Activated T-cell treated with anti-CD3 and anti-CD28 coated beads, Interleukin-2, amount 50 U/mL, for 24 hours (primary cell): ENCODE results near the gene THSD4.

Source experiments
- DNase-seq: peaks from one replicate; pipeline ENCODE4 v3.0.0-alpha.2; 2020
- H3K27ac Mint-ChIP-seq: 2 replicates; pipeline ENCODE4 v1.8.0; 2020; ENCODE audit warnings: mild to moderate bottlenecking, mixed read lengths
- H3K27me3 Mint-ChIP-seq: 2 replicates; pipeline ENCODE4 v1.8.0; 2020; ENCODE audit warnings: mixed read lengths
- H3K36me3 Mint-ChIP-seq: 2 replicates; pipeline ENCODE4 v1.8.0; 2020; ENCODE audit warnings: low read depth, mixed read lengths
- H3K4me1 Mint-ChIP-seq: 2 replicates; pipeline ENCODE4 v1.8.0; 2020; ENCODE audit warnings: low read depth, mixed read lengths
- H3K4me3 Mint-ChIP-seq: 2 replicates; pipeline ENCODE4 v1.8.0; 2020; ENCODE audit warnings: mild to moderate bottlenecking, moderate library complexity, mixed read lengths
- H3K9me3 Mint-ChIP-seq: 2 replicates; pipeline ENCODE4 v1.8.0; 2020; ENCODE audit warnings: mixed read lengths

Gene THSD4

DNA sequence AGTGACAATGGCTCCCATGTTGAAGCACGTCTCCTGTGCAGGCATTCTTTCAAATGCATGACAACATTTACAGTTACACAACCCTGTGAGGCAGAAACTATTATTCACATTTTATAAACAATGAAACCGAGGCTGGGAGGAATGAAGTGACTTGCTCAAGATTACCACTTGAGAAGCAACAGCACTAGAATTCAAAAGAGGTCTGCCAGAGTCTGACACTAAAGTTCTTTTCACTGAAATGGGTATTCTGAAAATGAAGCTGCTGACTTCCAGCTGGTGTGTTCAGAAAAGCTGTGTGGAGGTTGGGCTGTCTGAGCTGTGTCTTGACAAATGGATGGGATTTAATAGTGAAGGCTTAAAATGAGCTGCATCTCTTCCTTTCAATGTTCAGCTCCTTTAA, 104.4 kb downstream of the THSD4 start:
- no peaks in the 10 kb centered on the region for H3K9me3 Mint-ChIP-seq
- H3K27me3 Mint-ChIP-seq, result peaks cover 37% of the 10 kb centered on the region
- H3K4me3 Mint-ChIP-seq, result no peak overlapping the region
- H3K4me1 Mint-ChIP-seq, result no peaks in the 10 kb centered on the region
- H3K36me3 Mint-ChIP-seq, result no peaks in the 10 kb centered on the region
- DNase-seq, result no peak
- H3K27ac Mint-ChIP-seq, result no peak overlapping the region

- no peak overlapping the region for H3K27ac Mint-ChIP-seq
- no peaks in the 10 kb centered on the region for H3K9me3 Mint-ChIP-seq
- H3K36me3 Mint-ChIP-seq, result no peaks in the 10 kb centered on the region
- H3K4me3 Mint-ChIP-seq, result no peak overlapping the region
- H3K27me3 Mint-ChIP-seq, result peaks cover 35% of the 10 kb centered on the region
- DNase-seq, result no peak
- H3K4me1 Mint-ChIP-seq, result no peaks in the 10 kb centered on the region
Observed at GRCh38 chr15:71220828-71221227, 105.6 kb downstream of the THSD4 start.

DNA sequence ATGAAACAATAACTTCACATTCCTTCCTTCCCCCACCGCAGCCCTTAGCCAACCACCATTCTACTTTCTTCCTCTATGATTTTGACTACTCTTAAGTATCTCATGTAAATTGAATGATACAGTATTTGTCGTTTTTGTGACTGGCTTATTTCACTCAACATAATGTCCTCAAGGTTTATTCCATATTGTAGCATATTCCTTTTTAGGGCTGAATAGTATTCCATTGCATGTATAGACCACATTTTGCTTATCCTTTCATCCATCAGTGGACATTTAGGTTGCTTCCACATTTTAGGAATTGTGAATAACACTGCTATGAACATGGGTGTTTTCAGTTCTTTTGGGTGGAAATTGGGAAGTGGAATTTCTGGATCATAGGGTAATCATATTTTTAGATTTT, 106.1 kb downstream of the THSD4 start:
- H3K4me3 Mint-ChIP-seq, result no peak overlapping the region
- H3K27me3 Mint-ChIP-seq, result peaks cover 30% of the 10 kb centered on the region
- H3K9me3 Mint-ChIP-seq, result no peaks in the 10 kb centered on the region
- no peaks in the 10 kb centered on the region for H3K36me3 Mint-ChIP-seq
- no peak for DNase-seq
- H3K4me1 Mint-ChIP-seq, result no peaks in the 10 kb centered on the region
- H3K27ac Mint-ChIP-seq, result no peak overlapping the region

GRCh38 chr15:71223516-71223915, 108.2 kb downstream of the THSD4 start:
- DNase-seq, result no peak
- Mint-ChIP-seq H3K36me3 (no peaks in the 10 kb centered on the region), H3K4me1 (no peaks in the 10 kb centered on the region), H3K4me3 (no peak overlapping the region), H3K27ac (no peak overlapping the region), H3K27me3 (peaks cover 22% of the 10 kb centered on the region), H3K9me3 (no peaks in the 10 kb centered on the region)

- H3K9me3 Mint-ChIP-seq, result no peaks in the 10 kb centered on the region
- H3K36me3 Mint-ChIP-seq, result no peaks in the 10 kb centered on the region
- no peaks in the 10 kb centered on the region for H3K4me1 Mint-ChIP-seq
- no peak for DNase-seq
- H3K27ac Mint-ChIP-seq, result no peak overlapping the region
- peaks cover 22% of the 10 kb centered on the region for H3K27me3 Mint-ChIP-seq
- H3K4me3 Mint-ChIP-seq, result no peak overlapping the region
Observed at GRCh38 chr15:71224024-71224423, 108.8 kb downstream of the THSD4 start.

- H3K27ac Mint-ChIP-seq, result no peak overlapping the region
- H3K4me1 Mint-ChIP-seq, result no peaks in the 10 kb centered on the region
- H3K36me3 Mint-ChIP-seq, result no peaks in the 10 kb centered on the region
- peaks cover 26% of the 10 kb centered on the region for H3K27me3 Mint-ChIP-seq
- H3K4me3 Mint-ChIP-seq, result no peak overlapping the region
- DNase-seq, result no peak
- H3K9me3 Mint-ChIP-seq, result no peaks in the 10 kb centered on the region
Observed at GRCh38 chr15:71225851-71226250, 110.6 kb downstream of the THSD4 start.

DNA sequence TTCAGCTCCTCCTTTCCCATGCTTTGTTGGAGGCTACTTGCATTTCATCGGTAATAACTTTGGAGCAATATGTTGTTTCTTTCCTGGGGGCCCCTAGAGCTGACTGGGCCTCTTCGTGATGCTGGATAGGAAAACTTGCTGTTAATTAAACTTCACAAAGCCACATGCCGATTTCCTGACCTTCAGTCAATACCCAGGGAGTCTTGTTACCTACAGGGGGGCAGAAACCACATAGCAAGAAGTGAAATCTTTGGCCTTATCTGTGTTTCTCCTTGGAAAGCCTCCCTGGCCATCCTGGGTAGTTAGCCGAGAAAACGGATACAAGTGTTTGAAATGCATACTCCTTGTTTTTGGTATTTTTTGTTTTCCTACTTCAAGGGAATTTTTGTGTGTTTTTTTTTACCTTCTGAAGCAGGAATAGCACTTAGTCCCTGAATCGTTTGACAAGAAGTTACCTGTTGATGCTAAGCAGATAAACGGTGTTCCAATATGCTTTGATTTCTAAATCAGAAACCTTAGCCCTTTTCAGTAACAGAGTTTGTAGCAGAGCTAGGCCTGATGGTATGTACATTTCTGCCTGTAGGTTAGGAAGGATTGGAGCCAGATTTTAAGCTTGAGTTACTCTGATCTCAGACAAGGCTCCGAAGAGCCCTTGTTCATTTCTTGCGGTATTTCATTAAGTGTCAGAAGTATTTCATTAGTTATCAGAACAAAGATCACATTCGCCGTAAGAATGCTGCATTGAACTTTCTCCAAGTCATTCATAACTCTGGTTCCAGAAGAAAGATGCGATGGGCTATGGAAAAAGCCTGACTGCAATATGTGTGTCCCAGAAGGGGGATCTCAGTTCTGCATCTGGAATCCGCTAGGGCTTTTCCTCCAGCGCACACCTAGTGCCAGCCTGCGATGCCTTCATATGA, 111.5 kb downstream of the THSD4 start:
- Mint-ChIP-seq H3K4me3 (no peak overlapping the region), H3K9me3 (no peaks in the 10 kb centered on the region), H3K27me3 (peaks cover 24% of the 10 kb centered on the region), H3K27ac (no peak overlapping the region), H3K4me1 (no peaks in the 10 kb centered on the region), H3K36me3 (no peaks in the 10 kb centered on the region)
- no peak for DNase-seq

DNA sequence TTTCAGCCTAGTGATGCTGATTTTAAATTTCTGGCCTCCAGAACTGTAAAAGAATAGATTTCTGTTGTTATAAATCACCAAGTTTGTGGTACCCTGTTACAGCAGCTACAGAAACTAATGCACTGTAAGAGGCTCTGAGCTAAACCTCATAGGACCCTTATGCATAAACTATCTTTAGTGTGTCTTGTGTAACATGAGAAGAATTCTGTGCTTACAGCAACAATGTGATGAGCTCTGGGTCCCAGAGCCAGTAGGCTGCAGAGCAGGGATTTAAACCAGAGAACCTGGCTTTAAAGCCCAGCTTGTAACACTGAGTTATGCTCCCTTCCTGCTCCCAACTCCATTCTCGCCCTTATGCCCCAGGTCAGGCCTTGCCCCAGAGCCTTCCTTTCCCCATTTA, 113.1 kb downstream of the THSD4 start:
- no peak overlapping the region for H3K27ac Mint-ChIP-seq
- peaks cover 32% of the 10 kb centered on the region for H3K27me3 Mint-ChIP-seq
- no peaks in the 10 kb centered on the region for H3K9me3 Mint-ChIP-seq
- H3K4me3 Mint-ChIP-seq, result no peak overlapping the region
- no peaks in the 10 kb centered on the region for H3K36me3 Mint-ChIP-seq
- no peaks in the 10 kb centered on the region for H3K4me1 Mint-ChIP-seq
- DNase-seq, result no peak

DNA sequence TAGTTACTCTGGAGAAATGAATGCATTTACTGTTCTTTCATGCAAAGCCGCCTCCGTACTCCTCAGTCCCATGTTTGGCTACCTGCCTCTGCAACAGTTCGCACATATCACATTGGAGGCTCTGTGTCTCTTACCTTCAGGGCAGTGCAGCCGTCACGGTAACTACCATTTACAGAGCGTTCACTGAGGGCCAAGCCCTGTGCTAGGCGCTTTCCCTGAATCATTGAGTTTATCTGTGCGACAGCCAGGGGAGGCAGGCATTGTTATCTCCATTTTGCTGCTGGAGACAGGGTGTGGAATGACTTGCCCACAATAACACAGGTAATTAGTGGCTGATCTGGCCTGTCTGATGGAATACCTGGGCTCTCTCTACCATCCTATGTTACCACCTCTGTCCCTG, 115.0 kb downstream of the THSD4 start:
- DNase-seq, result no peak
- no peaks in the 10 kb centered on the region for H3K36me3 Mint-ChIP-seq
- H3K4me3 Mint-ChIP-seq, result no peak overlapping the region
- no peak overlapping the region for H3K27ac Mint-ChIP-seq
- peaks cover 31% of the 10 kb centered on the region for H3K27me3 Mint-ChIP-seq
- no peaks in the 10 kb centered on the region for H3K9me3 Mint-ChIP-seq
- no peaks in the 10 kb centered on the region for H3K4me1 Mint-ChIP-seq

DNA sequence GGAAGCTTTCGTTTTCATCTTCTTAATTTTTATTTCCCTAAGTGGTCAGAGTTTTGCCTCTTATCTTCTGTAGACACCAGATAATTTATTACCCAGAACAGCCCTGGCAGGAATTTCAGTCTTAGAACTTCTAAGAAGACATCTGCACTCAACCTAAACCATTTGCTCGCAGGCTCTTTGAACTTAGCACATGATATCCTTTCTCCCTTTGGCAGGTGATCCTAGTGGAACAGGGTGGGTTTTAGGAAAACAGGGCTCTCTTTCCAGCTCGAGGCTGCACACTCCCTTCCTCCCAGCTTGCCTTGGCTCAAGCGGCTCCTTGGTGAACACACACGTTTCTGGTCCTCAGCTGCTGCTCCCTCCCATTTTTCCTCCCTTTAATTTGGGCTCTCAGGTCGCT, 116.5 kb downstream of the THSD4 start:
- no peak overlapping the region for H3K4me3 Mint-ChIP-seq
- H3K27ac Mint-ChIP-seq, result no peak overlapping the region
- H3K4me1 Mint-ChIP-seq, result no peaks in the 10 kb centered on the region
- peaks cover 36% of the 10 kb centered on the region for H3K27me3 Mint-ChIP-seq
- H3K36me3 Mint-ChIP-seq, result no peaks in the 10 kb centered on the region
- DNase-seq, result no peak
- no peaks in the 10 kb centered on the region for H3K9me3 Mint-ChIP-seq

- peaks cover 41% of the 10 kb centered on the region for H3K27me3 Mint-ChIP-seq
- H3K36me3 Mint-ChIP-seq, result no peaks in the 10 kb centered on the region
- no peak overlapping the region for H3K27ac Mint-ChIP-seq
- no peaks in the 10 kb centered on the region for H3K9me3 Mint-ChIP-seq
- no peaks in the 10 kb centered on the region for H3K4me1 Mint-ChIP-seq
- DNase-seq, result no peak
- H3K4me3 Mint-ChIP-seq, result no peak overlapping the region
Observed at GRCh38 chr15:71232411-71232810, 117.1 kb downstream of the THSD4 start.

- DNase-seq, result no peak
- no peaks in the 10 kb centered on the region for H3K4me1 Mint-ChIP-seq
- H3K27ac Mint-ChIP-seq, result no peak overlapping the region
- no peaks in the 10 kb centered on the region for H3K36me3 Mint-ChIP-seq
- no peaks in the 10 kb centered on the region for H3K9me3 Mint-ChIP-seq
- peaks cover 30% of the 10 kb centered on the region for H3K27me3 Mint-ChIP-seq
- H3K4me3 Mint-ChIP-seq, result no peak overlapping the region
Observed at GRCh38 chr15:71237456-71238188, 122.4 kb downstream of the THSD4 start.

- peaks cover 23% of the 10 kb centered on the region for H3K27me3 Mint-ChIP-seq
- no peak overlapping the region for H3K27ac Mint-ChIP-seq
- H3K9me3 Mint-ChIP-seq, result no peaks in the 10 kb centered on the region
Observed at GRCh38 chr15:71238926-71239325, 123.7 kb downstream of the THSD4 start.

DNA sequence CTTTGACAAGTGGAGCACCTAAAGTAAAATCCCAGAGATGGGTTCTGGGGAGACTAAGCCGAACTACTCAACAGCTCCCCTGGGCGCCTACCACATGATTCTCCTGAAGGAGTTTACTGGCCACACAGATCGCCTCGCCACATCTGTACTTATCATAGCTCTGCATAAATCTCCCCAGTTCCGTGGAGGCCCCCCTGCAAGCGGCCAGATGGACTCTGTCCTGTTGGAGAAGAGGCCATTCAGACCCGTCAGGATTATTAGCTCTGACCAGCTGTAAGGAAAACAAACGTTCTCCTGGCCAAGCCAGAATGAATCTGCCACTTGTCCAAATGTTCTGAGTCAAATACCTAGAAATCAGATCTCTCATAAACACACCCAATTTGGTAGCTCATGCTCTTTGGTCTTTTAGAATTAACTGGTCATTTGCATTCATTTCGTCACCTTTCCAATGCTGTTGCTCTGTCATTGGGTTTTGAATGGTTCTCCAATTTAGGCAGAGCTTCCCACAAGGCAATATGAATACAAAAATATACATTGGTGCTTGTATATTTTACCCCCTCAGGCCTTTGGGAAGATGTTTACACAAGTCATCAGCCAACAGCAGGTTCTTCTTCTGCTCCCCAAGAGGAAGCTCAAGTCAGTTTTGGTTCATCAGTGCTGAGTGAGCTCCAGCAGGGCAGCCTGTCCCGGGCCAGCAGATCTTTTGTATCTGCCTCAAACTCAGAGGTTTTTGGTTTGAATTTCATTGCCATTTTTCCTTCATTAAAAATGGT, 124.5 kb downstream of the THSD4 start:
- Mint-ChIP-seq H3K27ac (no peak overlapping the region), H3K27me3 (peaks cover 14% of the 10 kb centered on the region), H3K4me3 (no peak overlapping the region), H3K4me1 (no peaks in the 10 kb centered on the region), H3K36me3 (no peaks in the 10 kb centered on the region), H3K9me3 (no peaks in the 10 kb centered on the region)
- DNase-seq, result no peak

More at GRCh38 chr15:71238926-71239325, 123.7 kb downstream of the THSD4 start:
- no peaks in the 10 kb centered on the region for H3K36me3 Mint-ChIP-seq
- DNase-seq, result no peak
- no peaks in the 10 kb centered on the region for H3K4me1 Mint-ChIP-seq
- no peak overlapping the region for H3K4me3 Mint-ChIP-seq
